CD4-positive, CD25-positive, alpha-beta regulatory T cell (primary cell): ENCODE data around the gene ACTR6. TPM values are rescaled to one million over a fixed set of nuclear protein-coding genes. Genes with fewer than 3 reads are reported as not detected.
A peak's percentile ranks its signal among the peaks of the same experiment; 100 is the strongest.
"Not testable (repeated sequence)": the region's sequence is repeated elsewhere in the genome, so short reads cannot be mapped to it uniquely, and the experiment has no call there.

Experiments
- ATAC-seq, 2 donors: fragments of 150-1000 bp; cut with Tn5 transposase; one replicate each; pipeline ENCODE4 v1.10.0; 2021; ENCODE audit warnings: low read depth in 2 of 2, moderate number of reproducible peaks in 2 of 2, moderate library complexity in 1 of 2
- DNase-seq, 3 donors: peaks; one replicate each; pipeline versions ENCODE4 v3.0.0 to v3.0.0-alpha.2; 2012 to 2022; ENCODE audit warnings: mixed read lengths in 1 of 3
- H3K27ac ChIP-seq: one replicate; pipeline ENCODE4 v1.7.0; 2013; ENCODE audit warnings: mild to moderate bottlenecking, low read length; ENCODE audit not compliant: insufficient read depth, poor library complexity, severe bottlenecking
- H3K27me3 ChIP-seq: one replicate; pipeline ENCODE4 v1.7.0; 2013; ENCODE audit warnings: low read length; ENCODE audit not compliant: control insufficient read depth, insufficient read depth
- H3K36me3 ChIP-seq: one replicate; pipeline ENCODE4 v1.7.0; 2013; ENCODE audit warnings: mild to moderate bottlenecking, low read length, moderate library complexity; ENCODE audit not compliant: control insufficient read depth, insufficient read depth
- H3K4me1 ChIP-seq: 2 replicates; pipeline ENCODE4 v1.7.0; 2013; ENCODE audit warnings: mild to moderate bottlenecking, low read length; ENCODE audit not compliant: insufficient read depth, control insufficient read depth, poor library complexity, severe bottlenecking
- H3K4me3 ChIP-seq: one replicate; pipeline ENCODE4 v1.7.0; 2013; ENCODE audit warnings: low read depth, mild to moderate bottlenecking, low read length, moderate library complexity
- H3K9me3 ChIP-seq, 2 experiments: 1 replicate in 1 of 2; 2 replicates in 1 of 2; pipeline ENCODE4 v1.7.0; 2013; ENCODE audit warnings: low read length in 2 of 2, mild to moderate bottlenecking in 1 of 2, moderate library complexity in 1 of 2; ENCODE audit not compliant: control insufficient read depth in 2 of 2
- H3K27ac Mint-ChIP-seq, 3 donors: one replicate each; pipeline ENCODE4 v1.8.0; 2020 to 2022; ENCODE audit warnings: mild to moderate bottlenecking in 3 of 3, mixed read lengths in 3 of 3, moderate library complexity in 2 of 3
- H3K27me3 Mint-ChIP-seq: one replicate; pipeline ENCODE4 v1.8.0; 2022; ENCODE audit warnings: mild to moderate bottlenecking, mixed read lengths
- H3K36me3 Mint-ChIP-seq: one replicate; pipeline ENCODE4 v1.8.0; 2020; ENCODE audit warnings: mixed read lengths
- H3K4me1 Mint-ChIP-seq, 4 donors: one replicate each; pipeline ENCODE4 v1.8.0; 2020 to 2022; ENCODE audit warnings: mixed read lengths in 4 of 4, mild to moderate bottlenecking in 1 of 4
- H3K4me3 Mint-ChIP-seq, 4 donors: one replicate each; pipeline ENCODE4 v1.8.0; 2020 to 2022; ENCODE audit warnings: mild to moderate bottlenecking in 4 of 4, mixed read lengths in 4 of 4, moderate library complexity in 3 of 4
- H3K9me3 Mint-ChIP-seq, 7 donors: one replicate each; pipeline ENCODE4 v1.8.0; 2020 to 2022; ENCODE audit warnings: mixed read lengths in 7 of 7, mild to moderate bottlenecking in 3 of 7, moderate library complexity in 2 of 7
- polyA plus RNA-seq, 4 donors: library from polyadenylated mRNA; unstranded; fragments of 300-500 nt; fragmentation: Illumina TruSeq; gene quantifications; one replicate each; pipeline ENCODE4 v1.2.3, GENCODE V29; 2021
- total RNA-seq: library from RNA; stranded (reverse); gene quantifications from one replicate; pipeline ENCODE4 v1.2.3, GENCODE V29; 2022

ACTR6 gene
- total and polyA plus RNA-seq, 5 donors from 2014 or later, result 30.6 to 41.9 (median 38.8) TPM

DNA sequence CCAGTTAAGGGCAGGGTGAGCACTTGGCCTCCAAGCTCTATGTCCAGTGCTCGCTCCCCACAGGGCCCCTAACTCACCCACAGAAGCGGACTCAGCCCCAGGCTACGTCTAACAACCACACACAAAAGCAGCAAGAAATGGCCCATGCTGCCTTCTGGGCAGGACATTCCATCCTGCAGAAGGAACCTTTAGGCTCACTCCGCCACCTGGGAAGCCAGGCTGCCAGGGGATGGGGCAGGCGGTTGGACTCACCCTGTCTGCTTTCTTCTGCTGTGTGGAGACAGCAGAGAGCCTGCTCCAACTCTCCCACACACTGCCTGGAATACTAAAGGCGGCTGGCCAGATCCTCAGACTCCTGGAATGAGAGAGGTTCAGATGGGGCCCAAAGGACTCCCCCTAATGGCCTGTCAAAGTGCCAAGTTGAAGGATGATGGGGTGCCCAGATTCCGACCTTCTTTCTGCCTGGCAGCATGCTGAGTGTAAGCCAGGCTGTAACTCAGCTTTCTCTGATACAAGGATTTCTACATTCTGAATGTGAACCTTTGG is 30.2 kb upstream of the ACTR6 start:
- Mint-ChIP-seq H3K27ac (no peak overlapping the region), H3K36me3 (peaks cover 7% of the 10 kb centered on the region), H3K4me3 (no peak overlapping the region), H3K9me3 (no peaks in the 10 kb centered on the region), H3K27me3 (no peaks in the 10 kb centered on the region), H3K4me1 (no peaks in the 10 kb centered on the region)
- H3K27me3 ChIP-seq, result no peaks in the 10 kb centered on the region
- ATAC-seq (no peak), DNase-seq (no peak)
- no peaks in the 10 kb centered on the region for H3K9me3 ChIP-seq
- peaks cover 6% of the 10 kb centered on the region for H3K36me3 ChIP-seq
- no peak overlapping the region for H3K4me3 ChIP-seq
- H3K4me1 ChIP-seq, result no peaks in the 10 kb centered on the region
- H3K27ac ChIP-seq, result no peak overlapping the region

DNA sequence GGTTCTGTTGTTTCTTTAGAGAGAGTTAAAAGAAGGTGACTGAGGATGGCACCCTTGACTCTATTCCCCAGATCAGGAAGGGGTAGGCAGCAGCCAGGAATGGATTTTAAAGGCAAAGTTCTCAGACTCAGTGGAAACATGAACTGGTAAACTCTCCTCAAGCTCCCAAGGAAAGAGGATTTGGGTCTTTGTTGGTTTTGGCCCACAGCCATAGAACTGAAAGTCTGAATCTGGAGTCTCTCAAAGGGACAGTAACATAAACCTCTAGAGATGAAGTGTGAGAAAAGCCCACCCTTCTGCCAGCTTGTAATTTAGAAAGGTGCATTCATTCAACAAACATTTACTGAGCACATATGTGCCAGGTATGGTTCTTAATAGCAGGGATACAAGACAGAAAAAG is 29.4 kb upstream of the ACTR6 start:
- no peaks in the 10 kb centered on the region for H3K9me3 Mint-ChIP-seq
- no peak overlapping the region for H3K4me3 Mint-ChIP-seq
- peaks cover 6% of the 10 kb centered on the region for H3K36me3 Mint-ChIP-seq
- H3K27ac Mint-ChIP-seq, result no peak overlapping the region
- H3K4me1 ChIP-seq, result no peaks in the 10 kb centered on the region
- H3K27me3 Mint-ChIP-seq, result no peaks in the 10 kb centered on the region
- H3K9me3 ChIP-seq, result no peaks in the 10 kb centered on the region
- no peak overlapping the region for H3K4me3 ChIP-seq
- H3K27me3 ChIP-seq, result no peaks in the 10 kb centered on the region
- peaks cover 4% of the 10 kb centered on the region for H3K36me3 ChIP-seq
- DNase-seq (no peak), ATAC-seq (no peak)
- no peak overlapping the region for H3K27ac ChIP-seq
- H3K4me1 Mint-ChIP-seq, result no peaks in the 10 kb centered on the region

DNA sequence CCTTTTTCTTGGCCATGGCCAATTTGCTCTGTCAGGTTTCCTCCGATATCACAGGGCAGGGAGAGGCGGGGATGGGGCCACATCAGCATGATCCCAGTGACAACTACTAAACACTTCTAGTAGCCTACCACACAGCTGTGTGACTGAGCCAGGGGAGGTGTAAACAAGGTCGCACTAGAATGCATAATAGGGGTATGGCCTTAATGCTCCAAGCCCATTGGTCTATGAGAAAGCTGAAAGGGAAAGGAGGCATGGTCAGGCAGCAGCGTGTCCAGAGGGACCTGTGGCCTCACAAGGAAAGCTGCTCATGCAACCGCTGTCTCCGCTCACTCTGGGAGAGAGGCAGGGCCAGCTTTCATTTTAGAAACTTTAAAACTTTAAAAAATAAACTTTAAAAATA is 27.5 kb upstream of the ACTR6 start:
- no peaks in the 10 kb centered on the region for H3K27me3 ChIP-seq
- Mint-ChIP-seq H3K4me3 (no peak overlapping the region), H3K36me3 (peaks cover 11% of the 10 kb centered on the region), H3K4me1 (no peaks in the 10 kb centered on the region), H3K9me3 (no peaks in the 10 kb centered on the region), H3K27ac (no peak overlapping the region), H3K27me3 (no peaks in the 10 kb centered on the region)
- no peaks in the 10 kb centered on the region for H3K4me1 ChIP-seq
- no peak for ATAC-seq
- no peak overlapping the region for H3K4me3 ChIP-seq
- peaks cover 4% of the 10 kb centered on the region for H3K36me3 ChIP-seq
- no peak overlapping the region for H3K27ac ChIP-seq
- DNase-seq, result no peak
- H3K9me3 ChIP-seq, result no peaks in the 10 kb centered on the region

DNA sequence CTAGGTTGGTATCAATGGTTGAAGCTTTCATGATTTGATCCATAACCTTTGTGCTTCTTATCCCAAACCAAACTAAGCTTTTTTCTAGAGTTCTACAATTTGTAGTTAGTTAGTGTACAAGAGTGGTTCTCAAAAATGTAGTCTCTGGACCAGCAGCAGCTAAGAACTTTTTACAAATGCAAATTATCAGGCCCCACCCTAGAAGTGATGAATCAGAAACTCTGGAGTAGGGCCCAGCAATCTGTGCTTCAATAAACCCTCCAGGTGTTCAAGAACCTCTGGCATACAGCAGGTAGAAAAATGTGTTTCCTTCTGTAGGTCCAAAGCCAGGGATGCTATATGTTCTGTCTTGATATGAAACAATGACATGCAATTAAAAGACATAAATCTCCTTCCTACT is 26.1 kb upstream of the ACTR6 start:
- H3K36me3 Mint-ChIP-seq, result peaks cover 18% of the 10 kb centered on the region
- Histone ChIP-seq H3K27me3 (no peaks in the 10 kb centered on the region), H3K4me1 (no peaks in the 10 kb centered on the region), H3K9me3 (no peaks in the 10 kb centered on the region), H3K36me3 (peaks cover 4% of the 10 kb centered on the region), H3K4me3 (no peak overlapping the region), H3K27ac (no peak overlapping the region)
- H3K4me3 Mint-ChIP-seq, result no peak overlapping the region
- ATAC-seq (no peak), DNase-seq (no peak)
- H3K27ac Mint-ChIP-seq, result no peak overlapping the region
- H3K9me3 Mint-ChIP-seq, result no peaks in the 10 kb centered on the region
- no peaks in the 10 kb centered on the region for H3K27me3 Mint-ChIP-seq
- H3K4me1 Mint-ChIP-seq, result peaks cover 0 to 5% (median 0%) of the 10 kb centered on the region in 4 donors

DNA sequence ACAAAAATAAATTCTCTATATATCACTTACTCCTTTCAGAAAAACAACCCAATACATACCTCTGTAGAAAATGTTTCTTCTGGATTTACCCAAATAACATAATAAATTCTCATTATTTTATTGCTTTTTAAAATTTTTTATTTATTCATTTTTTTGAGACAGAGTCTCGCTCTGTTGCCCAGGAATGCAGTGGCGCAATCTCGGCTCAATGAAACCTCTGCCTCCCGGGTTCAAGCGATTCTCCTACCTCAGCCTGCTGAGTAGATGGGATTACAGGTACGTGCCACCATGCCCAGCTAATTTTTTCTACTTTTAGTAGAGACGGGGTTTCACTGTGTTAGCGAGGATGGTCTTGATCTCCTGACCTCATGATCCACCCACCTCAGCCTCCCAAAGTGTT is 24.1 kb upstream of the ACTR6 start:
- H3K36me3 Mint-ChIP-seq, result peaks cover 25% of the 10 kb centered on the region
- not testable (repeated sequence) for H3K4me3 Mint-ChIP-seq

DNA sequence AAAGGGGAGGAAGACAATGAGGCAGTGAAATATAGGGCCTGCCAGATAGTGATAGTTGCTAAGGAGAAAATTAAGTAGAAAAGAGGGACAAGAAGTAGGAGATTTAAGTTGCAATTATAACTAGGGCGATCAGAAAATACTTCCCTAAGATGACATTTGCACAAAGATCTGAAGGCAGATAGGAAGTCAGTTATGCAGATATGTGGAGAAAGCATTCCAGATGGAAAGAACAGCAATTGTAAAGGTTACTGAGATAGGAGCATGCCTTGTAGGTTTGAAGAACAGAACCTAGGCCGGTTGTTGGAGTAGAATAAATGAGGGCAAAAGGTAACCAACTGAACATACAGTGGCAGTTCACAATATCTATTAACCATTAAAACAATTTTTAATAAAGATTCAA is 21.4 kb upstream of the ACTR6 start:
- DNase-seq, result no peak
- no peaks in the 10 kb centered on the region for H3K9me3 ChIP-seq
- H3K27me3 ChIP-seq, result no peaks in the 10 kb centered on the region
- H3K9me3 Mint-ChIP-seq, result no peaks in the 10 kb centered on the region
- H3K27me3 Mint-ChIP-seq, result no peaks in the 10 kb centered on the region
- H3K4me1 Mint-ChIP-seq, result peaks cover 8 to 17% (median 11%) of the 10 kb centered on the region in 4 donors
- H3K4me3 ChIP-seq, result no peak overlapping the region
- H3K27ac Mint-ChIP-seq, result peak overlapping the region in 1 of 3 donors; percentile 57
- ATAC-seq, result no peak
- no peak overlapping the region for H3K27ac ChIP-seq
- no peaks in the 10 kb centered on the region for H3K4me1 ChIP-seq
- H3K4me3 Mint-ChIP-seq, result peak overlapping the region in 1 of 4 donors; percentile 23
- H3K36me3 Mint-ChIP-seq, result peaks cover 24% of the 10 kb centered on the region
- H3K36me3 ChIP-seq, result no peaks in the 10 kb centered on the region

More for the DNA sequence above, 24.1 kb upstream of the ACTR6 start:
- H3K27ac Mint-ChIP-seq, H3K9me3 Mint-ChIP-seq, H3K9me3 ChIP-seq, ATAC-seq, DNase-seq, H3K36me3 ChIP-seq, H3K4me3 ChIP-seq, H3K27ac ChIP-seq, H3K27me3 Mint-ChIP-seq, H3K27me3 ChIP-seq, H3K4me1 ChIP-seq: not testable (repeated sequence)
- H3K4me1 Mint-ChIP-seq, result peaks cover 0 to 17% (median 6%) of the 10 kb centered on the region in 4 donors

DNA sequence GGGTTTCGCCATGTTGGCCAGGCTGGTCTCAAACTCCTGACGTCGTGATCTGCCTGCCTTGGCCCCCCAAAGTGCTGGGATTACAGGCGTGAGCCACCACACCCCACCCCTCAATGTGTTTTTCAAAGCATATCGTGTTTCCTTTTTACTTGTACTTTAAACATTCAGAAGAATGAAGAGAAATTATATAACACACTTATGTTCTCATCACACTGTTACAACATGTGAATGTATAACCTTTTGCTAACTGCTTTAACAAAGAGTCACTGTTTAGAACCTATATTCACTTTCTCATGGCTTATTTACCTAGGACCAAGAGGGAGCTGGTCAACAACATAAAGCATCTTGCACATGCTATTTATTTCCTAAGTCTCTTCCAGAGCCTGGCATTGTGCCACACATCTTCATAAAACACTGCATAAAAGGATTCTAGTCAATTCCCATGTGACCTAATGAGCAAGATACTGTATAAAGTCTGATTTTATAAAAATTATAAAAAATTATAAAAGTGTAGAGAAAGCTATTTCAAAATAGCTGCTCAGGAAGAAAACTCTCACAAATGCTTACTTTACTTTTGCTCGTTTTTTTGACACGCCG is 16.0 kb upstream of the ACTR6 start:
- no peak for DNase-seq
- Histone ChIP-seq H3K4me1 (no peaks in the 10 kb centered on the region), H3K9me3 (no peaks in the 10 kb centered on the region), H3K27ac (no peak overlapping the region), H3K36me3 (peaks cover 5% of the 10 kb centered on the region), H3K27me3 (no peaks in the 10 kb centered on the region), H3K4me3 (no peak overlapping the region)
- Mint-ChIP-seq H3K4me3 (no peak overlapping the region), H3K27me3 (no peaks in the 10 kb centered on the region), H3K27ac (no peak overlapping the region), H3K4me1 (peaks cover 11 to 20% (median 14%) of the 10 kb centered on the region in 4 donors), H3K9me3 (no peaks in the 10 kb centered on the region), H3K36me3 (peaks cover 10% of the 10 kb centered on the region)
- ATAC-seq, result no peak

DNA sequence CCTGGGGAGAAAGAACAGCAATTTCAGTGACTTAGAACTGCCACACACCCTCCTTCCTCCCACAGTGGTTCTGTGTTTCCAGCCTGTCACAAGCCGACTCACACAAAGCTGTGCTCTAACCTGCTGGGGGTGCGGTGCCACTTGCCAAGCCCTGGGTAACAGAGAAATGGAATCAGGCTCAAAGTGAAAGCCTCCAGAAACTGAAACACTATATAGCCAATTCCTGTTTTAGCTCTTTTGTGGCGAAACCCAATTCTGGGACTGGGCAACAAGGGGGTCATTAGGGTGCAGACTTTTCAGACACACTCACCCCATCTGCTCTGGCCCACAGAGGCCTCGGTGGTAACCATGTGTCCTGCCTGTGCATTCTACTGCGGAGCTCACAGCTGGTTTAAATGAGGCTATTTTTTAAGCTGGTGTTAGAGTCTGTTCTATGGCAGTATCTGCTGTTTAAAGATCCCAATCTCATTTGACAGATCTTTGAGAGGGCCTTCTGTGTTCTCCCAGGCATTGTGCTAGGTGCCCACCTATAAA is 15.2 kb upstream of the ACTR6 start:
- ATAC-seq, result no peak
- Histone ChIP-seq H3K36me3 (peaks cover 7% of the 10 kb centered on the region), H3K27ac (no peak overlapping the region), H3K4me1 (no peaks in the 10 kb centered on the region), H3K27me3 (no peaks in the 10 kb centered on the region), H3K9me3 (no peaks in the 10 kb centered on the region), H3K4me3 (no peak overlapping the region)
- peak overlapping the region in 1 of 3 donors; percentile 20 for H3K27ac Mint-ChIP-seq
- peaks cover 11 to 19% (median 14%) of the 10 kb centered on the region in 4 donors for H3K4me1 Mint-ChIP-seq
- H3K36me3 Mint-ChIP-seq, result peaks cover 9% of the 10 kb centered on the region
- no peak overlapping the region for H3K4me3 Mint-ChIP-seq
- H3K9me3 Mint-ChIP-seq, result no peaks in the 10 kb centered on the region
- DNase-seq, result no peak
- H3K27me3 Mint-ChIP-seq, result no peaks in the 10 kb centered on the region
